ENCODE measurements around the gene TMTC2. TPM values are rescaled to one million over a fixed set of nuclear protein-coding genes. Genes with fewer than 3 reads are reported as not detected.

TMTC2 gene
- polyA plus RNA-seq, 1 experiment = 1.6 TPM

DNA sequence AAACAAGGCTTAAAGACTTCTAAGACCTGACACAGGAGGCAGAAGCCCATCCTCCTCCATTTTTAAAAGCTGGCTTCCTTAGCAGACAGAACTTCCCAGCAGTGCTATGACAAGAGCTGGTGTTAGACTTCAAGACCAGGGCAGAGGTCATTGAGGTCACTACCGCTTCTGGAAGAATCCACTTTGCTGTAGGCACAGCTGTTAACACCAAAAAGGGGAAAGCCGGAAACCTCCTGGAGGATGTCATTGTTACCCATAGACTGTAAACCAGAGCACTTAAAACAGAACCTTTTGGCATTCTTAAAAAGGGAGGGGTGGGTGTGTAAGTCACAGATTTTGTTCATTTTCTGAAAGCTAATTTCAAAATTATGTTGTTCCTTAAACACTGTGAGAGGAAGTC, 445.7 kb downstream of the TMTC2 start:
- no peak overlapping the region for H3K27ac ChIP-seq (ENCODE audit: low read depth, low read length)
- no peak overlapping the region for H3K4me3 ChIP-seq (ENCODE audit: low read depth, low read length)
- TF ChIP-seq, protein P1, sequence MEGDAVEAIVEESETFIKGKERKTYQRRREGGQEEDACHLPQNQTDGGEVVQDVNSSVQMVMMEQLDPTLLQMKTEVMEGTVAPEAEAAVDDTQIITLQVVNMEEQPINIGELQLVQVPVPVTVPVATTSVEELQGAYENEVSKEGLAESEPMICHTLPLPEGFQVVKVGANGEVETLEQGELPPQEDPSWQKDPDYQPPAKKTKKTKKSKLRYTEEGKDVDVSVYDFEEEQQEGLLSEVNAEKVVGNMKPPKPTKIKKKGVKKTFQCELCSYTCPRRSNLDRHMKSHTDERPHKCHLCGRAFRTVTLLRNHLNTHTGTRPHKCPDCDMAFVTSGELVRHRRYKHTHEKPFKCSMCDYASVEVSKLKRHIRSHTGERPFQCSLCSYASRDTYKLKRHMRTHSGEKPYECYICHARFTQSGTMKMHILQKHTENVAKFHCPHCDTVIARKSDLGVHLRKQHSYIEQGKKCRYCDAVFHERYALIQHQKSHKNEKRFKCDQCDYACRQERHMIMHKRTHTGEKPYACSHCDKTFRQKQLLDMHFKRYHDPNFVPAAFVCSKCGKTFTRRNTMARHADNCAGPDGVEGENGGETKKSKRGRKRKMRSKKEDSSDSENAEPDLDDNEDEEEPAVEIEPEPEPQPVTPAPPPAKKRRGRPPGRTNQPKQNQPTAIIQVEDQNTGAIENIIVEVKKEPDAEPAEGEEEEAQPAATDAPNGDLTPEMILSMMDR (IDR thresholded peaks at IDR 0.05; ENCODE audit: low read depth, low read length) = no peak
- ChIA-PET CTCF (no interaction called here), POLR2A (no interaction called here)
- H3K9me3 ChIP-seq (ENCODE audit: control insufficient read depth, insufficient read depth, low read length) = no peaks in the 10 kb centered on the region
- no peak for DNase-seq (ENCODE audit: low read depth, low spot score)
- no peaks in the 10 kb centered on the region for H3K27me3 ChIP-seq (ENCODE audit: control insufficient read depth, insufficient read depth, low read length)

DNA sequence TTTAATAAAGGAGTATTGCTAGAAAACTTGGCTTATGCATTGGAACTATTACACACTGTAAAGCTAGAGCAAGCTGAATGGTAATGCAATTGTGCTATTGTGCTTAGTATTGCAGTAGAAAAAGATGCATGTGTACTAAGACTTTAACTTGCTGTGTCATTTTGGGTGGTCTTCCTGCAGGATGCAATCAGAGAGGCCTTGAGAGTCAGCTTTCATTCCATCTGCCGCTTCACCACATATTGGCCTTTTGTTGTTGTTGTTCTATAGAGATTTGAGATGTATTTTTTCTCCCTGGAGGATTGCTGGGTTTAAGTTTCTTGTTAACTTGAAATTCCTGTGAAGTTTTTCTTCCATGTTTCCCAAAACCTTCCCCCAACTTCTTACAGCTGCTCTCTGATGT, 449.7 kb downstream of the TMTC2 start:
- CTCF ChIA-PET = no interaction called here
- TF ChIP-seq, protein P1 (IDR thresholded peaks at IDR 0.05; ENCODE audit: low read depth, low read length) = no peak

GRCh38 chr12:83140135-83140534, 453.4 kb downstream of the TMTC2 start:
- CTCF ChIA-PET = no interaction called here
- Histone ChIP-seq H3K27ac (ENCODE audit: low read depth, low read length) (no peak overlapping the region), H3K4me3 (ENCODE audit: low read depth, low read length) (no peak overlapping the region), H3K9me3 (ENCODE audit: control insufficient read depth, insufficient read depth, low read length) (peaks cover 12% of the 10 kb centered on the region), H3K27me3 (ENCODE audit: control insufficient read depth, insufficient read depth, low read length) (no peaks in the 10 kb centered on the region)
- no peak for DNase-seq (ENCODE audit: low read depth, low spot score)
- TF ChIP-seq, protein P1 (IDR thresholded peaks at IDR 0.05; ENCODE audit: low read depth, low read length) = no peak
- POLR2A ChIA-PET = no interaction called here

More for the DNA sequence above, 449.7 kb downstream of the TMTC2 start:
- POLR2A ChIA-PET = no interaction called here
- DNase-seq (ENCODE audit: low read depth, low spot score) = no peak
- Histone ChIP-seq H3K27ac (ENCODE audit: low read depth, low read length) (no peak overlapping the region), H3K9me3 (ENCODE audit: control insufficient read depth, insufficient read depth, low read length) (peaks cover 8% of the 10 kb centered on the region), H3K27me3 (ENCODE audit: control insufficient read depth, insufficient read depth, low read length) (no peaks in the 10 kb centered on the region), H3K4me3 (ENCODE audit: low read depth, low read length) (no peak overlapping the region)

- POLR2A ChIA-PET = no interaction called here
These were observed 454.8 kb downstream of the TMTC2 start for GRCh38 chr12:83141460-83141994.

DNA sequence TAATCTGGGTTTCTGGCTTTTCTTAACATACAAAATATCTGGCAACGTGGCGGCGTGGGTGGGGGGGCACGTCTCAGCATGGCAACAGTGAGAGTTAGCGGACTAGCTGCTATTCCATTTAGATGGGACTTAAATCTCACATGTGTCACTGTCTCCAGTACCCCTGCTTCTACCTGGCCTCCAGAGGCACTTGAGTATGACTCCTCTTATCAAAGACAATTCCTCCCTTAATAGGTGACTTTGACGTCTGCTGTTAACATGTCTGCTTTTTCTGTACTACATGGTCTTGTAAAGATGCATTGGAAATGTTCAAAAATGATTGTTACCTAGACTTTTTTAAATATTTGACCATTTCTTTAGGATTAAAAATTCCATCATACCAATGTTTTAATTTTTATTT, 456.2 kb downstream of the TMTC2 start:
- peaks cover 12% of the 10 kb centered on the region for H3K9me3 ChIP-seq (ENCODE audit: control insufficient read depth, insufficient read depth, low read length)
- H3K27me3 ChIP-seq (ENCODE audit: control insufficient read depth, insufficient read depth, low read length) = no peaks in the 10 kb centered on the region
- no peak for DNase-seq (ENCODE audit: low read depth, low spot score)
- TF ChIP-seq, protein P1 (IDR thresholded peaks at IDR 0.05; ENCODE audit: low read depth, low read length) = no peak
- no peak overlapping the region for H3K27ac ChIP-seq (ENCODE audit: low read depth, low read length)
- POLR2A ChIA-PET = no interaction called here
- no peak overlapping the region for H3K4me3 ChIP-seq (ENCODE audit: low read depth, low read length)
- CTCF ChIA-PET = no interaction called here

More at GRCh38 chr12:83141460-83141994, 454.8 kb downstream of the TMTC2 start:
- no peaks in the 10 kb centered on the region for H3K27me3 ChIP-seq (ENCODE audit: control insufficient read depth, insufficient read depth, low read length)
- CTCF ChIA-PET = no interaction called here
- TF ChIP-seq, protein P1 (IDR thresholded peaks at IDR 0.05; ENCODE audit: low read depth, low read length) = no peak
- no peak overlapping the region for H3K4me3 ChIP-seq (ENCODE audit: low read depth, low read length)
- no peak for DNase-seq (ENCODE audit: low read depth, low spot score)
- H3K27ac ChIP-seq (ENCODE audit: low read depth, low read length) = no peak overlapping the region
- H3K9me3 ChIP-seq (ENCODE audit: control insufficient read depth, insufficient read depth, low read length) = peaks cover 12% of the 10 kb centered on the region
